ENCODE measurements around the gene REG4.

REG4 gene

GRCh38 chr1:119799599-119800177 is 11.6 kb downstream of the REG4 start:
- DNase-seq (ENCODE audit: low read depth): no peak
- in situ Hi-C loops (cut with HindIII; ENCODE audit: low sequenced_read_pairs): no loop called here
- TF ChIP-seq, protein P1, sequence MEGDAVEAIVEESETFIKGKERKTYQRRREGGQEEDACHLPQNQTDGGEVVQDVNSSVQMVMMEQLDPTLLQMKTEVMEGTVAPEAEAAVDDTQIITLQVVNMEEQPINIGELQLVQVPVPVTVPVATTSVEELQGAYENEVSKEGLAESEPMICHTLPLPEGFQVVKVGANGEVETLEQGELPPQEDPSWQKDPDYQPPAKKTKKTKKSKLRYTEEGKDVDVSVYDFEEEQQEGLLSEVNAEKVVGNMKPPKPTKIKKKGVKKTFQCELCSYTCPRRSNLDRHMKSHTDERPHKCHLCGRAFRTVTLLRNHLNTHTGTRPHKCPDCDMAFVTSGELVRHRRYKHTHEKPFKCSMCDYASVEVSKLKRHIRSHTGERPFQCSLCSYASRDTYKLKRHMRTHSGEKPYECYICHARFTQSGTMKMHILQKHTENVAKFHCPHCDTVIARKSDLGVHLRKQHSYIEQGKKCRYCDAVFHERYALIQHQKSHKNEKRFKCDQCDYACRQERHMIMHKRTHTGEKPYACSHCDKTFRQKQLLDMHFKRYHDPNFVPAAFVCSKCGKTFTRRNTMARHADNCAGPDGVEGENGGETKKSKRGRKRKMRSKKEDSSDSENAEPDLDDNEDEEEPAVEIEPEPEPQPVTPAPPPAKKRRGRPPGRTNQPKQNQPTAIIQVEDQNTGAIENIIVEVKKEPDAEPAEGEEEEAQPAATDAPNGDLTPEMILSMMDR (IDR thresholded peaks at IDR 0.05; ENCODE audit: low read depth, low read length, missing control alignments): no peak
- H3K4me3 ChIP-seq (ENCODE audit: low read depth, low read length): no peak overlapping the region

DNA sequence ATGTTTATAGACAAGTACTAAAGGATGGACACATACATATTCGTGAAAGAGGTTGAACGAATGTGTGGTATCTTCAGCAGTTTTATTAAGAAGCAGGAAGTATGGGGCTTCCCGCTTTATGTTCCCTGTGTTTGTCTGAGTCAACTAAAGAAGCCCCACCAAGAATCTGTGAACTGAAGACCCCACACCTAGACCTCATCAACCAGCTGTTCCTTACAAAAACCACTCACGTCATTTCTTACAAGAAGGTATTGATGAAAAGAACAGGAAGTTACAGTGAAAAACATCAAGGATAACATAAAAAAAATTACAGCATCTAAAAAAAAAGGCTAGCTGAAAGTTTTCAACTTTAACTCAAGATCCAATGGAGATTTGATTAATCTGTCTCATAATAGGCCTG is 12.3 kb downstream of the REG4 start:
- TF ChIP-seq, protein P1 (IDR thresholded peaks at IDR 0.05; ENCODE audit: low read depth, low read length, missing control alignments): no peak
- no peak for DNase-seq (ENCODE audit: low read depth)
- in situ Hi-C loops (cut with HindIII; ENCODE audit: low sequenced_read_pairs): no loop called here
- H3K4me3 ChIP-seq (ENCODE audit: low read depth, low read length): no peak overlapping the region

- in situ Hi-C loops (cut with HindIII; ENCODE audit: low sequenced_read_pairs): no loop called here
Observed at GRCh38 chr1:119797606-119798005, 13.7 kb downstream of the REG4 start.

GRCh38 chr1:119797162-119797561 is 14.1 kb downstream of the REG4 start:
- DNase-seq (ENCODE audit: low read depth): no peak
- TF ChIP-seq, protein P1 (IDR thresholded peaks at IDR 0.05; ENCODE audit: low read depth, low read length, missing control alignments): no peak
- in situ Hi-C loops (cut with HindIII; ENCODE audit: low sequenced_read_pairs): no loop called here
- H3K4me3 ChIP-seq (ENCODE audit: low read depth, low read length): no peak overlapping the region

More at GRCh38 chr1:119797606-119798005, 13.7 kb downstream of the REG4 start:
- DNase-seq (ENCODE audit: low read depth): no peak
- no peak overlapping the region for H3K4me3 ChIP-seq (ENCODE audit: low read depth, low read length)
- TF ChIP-seq, protein P1 (IDR thresholded peaks at IDR 0.05; ENCODE audit: low read depth, low read length, missing control alignments): no peak

DNA sequence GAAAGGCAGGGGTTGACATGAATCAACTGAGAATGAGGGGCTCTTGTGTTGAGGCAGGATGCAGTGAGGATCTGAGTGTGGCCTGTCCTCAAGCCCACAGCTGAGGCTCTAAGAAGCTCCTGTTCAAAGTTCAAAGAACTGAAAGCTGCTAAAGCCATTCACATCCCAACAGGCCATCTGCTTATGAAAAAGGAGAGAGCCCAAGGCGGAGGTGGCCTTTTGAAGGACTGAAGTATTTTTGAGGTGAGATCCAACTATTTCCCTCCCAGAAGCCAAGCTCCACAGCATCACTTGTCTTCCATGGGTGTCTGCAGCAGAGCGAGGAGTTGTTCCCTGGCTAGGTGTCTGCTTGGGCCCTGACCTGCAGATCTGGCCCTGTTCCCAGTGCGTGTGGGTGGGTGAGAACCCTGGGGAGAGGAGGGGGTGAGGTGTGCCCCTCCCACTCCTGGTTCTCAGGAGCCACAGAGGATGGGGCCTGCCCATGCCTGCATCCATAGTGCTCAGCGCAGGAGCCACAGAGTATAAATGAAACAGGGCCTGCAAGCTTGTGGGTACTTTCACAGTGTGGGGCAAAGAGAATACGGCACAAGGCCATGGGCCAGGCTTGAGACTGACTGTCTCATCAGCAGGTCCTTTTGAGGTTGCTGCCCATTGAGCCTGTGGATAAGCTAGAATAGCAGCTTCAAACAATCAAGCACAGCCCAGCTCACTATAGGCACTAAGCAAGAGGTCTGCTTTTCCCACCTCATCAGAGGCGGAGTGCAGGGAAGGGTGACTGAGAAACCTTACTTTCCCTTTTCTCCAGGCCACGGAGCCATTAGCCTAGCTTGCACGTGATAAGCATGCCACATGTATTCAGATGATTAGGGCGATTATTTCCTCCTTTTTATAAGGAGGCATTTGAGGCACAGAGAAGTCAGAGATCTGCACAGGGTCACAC is 15.7 kb downstream of the REG4 start:
- no peak overlapping the region for H3K4me3 ChIP-seq (ENCODE audit: low read depth, low read length)
- TF ChIP-seq, protein P1 (IDR thresholded peaks at IDR 0.05; ENCODE audit: low read depth, low read length, missing control alignments): no peak
- in situ Hi-C loops (cut with HindIII; ENCODE audit: low sequenced_read_pairs): no loop called here
- DNase-seq (ENCODE audit: low read depth): no peak

DNA sequence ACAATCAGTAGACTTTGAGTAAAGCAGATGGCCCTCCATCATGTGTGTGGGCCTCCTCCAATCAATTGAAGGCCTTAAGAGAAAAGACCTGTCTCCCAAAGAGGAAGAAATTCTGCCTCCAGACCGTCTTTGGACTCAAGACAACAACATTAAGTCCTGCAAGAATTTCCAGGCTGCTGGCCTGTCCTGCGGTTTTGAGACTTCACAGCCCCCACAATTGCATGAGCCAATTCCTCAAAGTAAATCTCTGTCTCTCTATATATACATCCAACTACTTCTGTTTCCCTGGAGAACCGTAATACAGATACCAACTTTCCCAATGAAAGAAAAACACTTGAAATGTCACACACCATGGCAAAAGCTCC is 16.4 kb downstream of the REG4 start:
- TF ChIP-seq, protein P1 (IDR thresholded peaks at IDR 0.05; ENCODE audit: low read depth, low read length, missing control alignments): no peak
- no peak overlapping the region for H3K4me3 ChIP-seq (ENCODE audit: low read depth, low read length)
- DNase-seq (ENCODE audit: low read depth): no peak
- in situ Hi-C loops (cut with HindIII; ENCODE audit: low sequenced_read_pairs): no loop called here
